Thyroid gland (tissue), 4 donors: ENCODE measurements around the gene USP36.

Experiments
- CTCF ChIP-seq, 6 experiments: fragments of 200-600 bp in 3 of 6; fragments of 450-650 bp in 3 of 6; sonication (generic) in 3 of 6; IDR thresholded peaks; one replicate each; pipeline ENCODE4 v1.5.1; 2016 to 2019; ENCODE audit warnings: antibody characterized with exemption in 6 of 6, mild to moderate bottlenecking in 2 of 6, inconsistent platforms in 1 of 6, moderate library complexity in 1 of 6
- POLR2A ChIP-seq, 2 donors: fragments of 450-650 bp; IDR thresholded peaks; one replicate each; pipeline ENCODE4 v1.6.1; 2017; ENCODE audit warnings: antibody characterized with exemption in 2 of 2, mild to moderate bottlenecking in 2 of 2, moderate library complexity in 1 of 2

- TF ChIP-seq CTCF (IDR thresholded peaks at IDR 0.05) (no peak), POLR2A (IDR thresholded peaks at IDR 0.05) (no peak)
These were observed 38.4 kb upstream of the USP36 start for GRCh38 chr17:78878871-78879527.
